Osteoblast (primary cell): ENCODE measurements around the gene ENAH. TPM values are rescaled to one million over a fixed set of nuclear protein-coding genes. Genes with fewer than 3 reads are reported as not detected.

ENCODE experiments used
- DNase-seq: peaks from one replicate; pipeline ENCODE4 v3.0.0; 2011; ENCODE audit warnings: low spot score, mixed read lengths; ENCODE audit not compliant: insufficient read length; ENCODE audit errors: missing footprints
- H2AFZ ChIP-seq: 2 replicates; pipeline ENCODE4 v1.6.0; 2011; ENCODE audit warnings: mild to moderate bottlenecking, low read length
- H3K27ac ChIP-seq: 2 replicates; pipeline ENCODE4 v1.5.1; 2011; ENCODE audit warnings: mild to moderate bottlenecking, low read depth, low read length, moderate library complexity
- H3K27me3 ChIP-seq: 2 replicates; pipeline ENCODE4 v1.6.0; 2012; ENCODE audit warnings: mild to moderate bottlenecking, control low read depth, inconsistent platforms, low read length, moderate library complexity; ENCODE audit not compliant: insufficient read depth
- H3K36me3 ChIP-seq: 2 replicates; pipeline ENCODE4 v1.5.1; 2011; ENCODE audit warnings: mild to moderate bottlenecking, low read length, control low read depth, moderate library complexity; ENCODE audit not compliant: insufficient read depth
- H3K4me1 ChIP-seq: 2 replicates; pipeline ENCODE4 v1.5.1; 2011; ENCODE audit warnings: mild to moderate bottlenecking, low read length, control low read depth, moderate library complexity; ENCODE audit not compliant: insufficient read depth
- H3K4me2 ChIP-seq: 2 replicates; pipeline ENCODE4 v1.6.0; 2011; ENCODE audit warnings: mild to moderate bottlenecking, low read length; ENCODE audit not compliant: insufficient read depth
- H3K4me3 ChIP-seq: fragments of 200-600 bp; sonication (generic); 3 replicates; pipeline ENCODE4 v1.5.1; 2012; ENCODE audit warnings: mild to moderate bottlenecking, low read length, inconsistent platforms; ENCODE audit not compliant: insufficient read depth
- H3K79me2 ChIP-seq: 2 replicates; pipeline ENCODE4 v1.6.0; 2012; ENCODE audit warnings: mild to moderate bottlenecking, low read length, control low read depth, inconsistent platforms; ENCODE audit not compliant: insufficient read depth
- H3K9me3 ChIP-seq: 2 replicates; pipeline ENCODE4 v1.5.1; 2011; ENCODE audit warnings: low read depth, low read length, control low read depth
- H4K20me1 ChIP-seq: 2 replicates; pipeline ENCODE4 v1.6.0; 2012; ENCODE audit warnings: mild to moderate bottlenecking, low read length, control low read depth; ENCODE audit not compliant: insufficient read depth
- CTCF ChIP-seq: IDR thresholded peaks from 2 replicates; pipeline ENCODE4 v1.5.1; 2011; ENCODE audit warnings: mild to moderate bottlenecking, low read depth, low read length, moderate library complexity; ENCODE audit errors: extremely low read depth
- total RNA-seq: library from RNA; depleted of rRNA; stranded (reverse); fragments of >200 nt; gene quantifications from 2 replicates; pipeline ENCODE4 v1.2.3, GENCODE V29; 2012

The ENAH gene
- total RNA-seq, 1 donor = 453 TPM

- Histone ChIP-seq H3K9me3 (no peaks in the 10 kb centered on the region), H3K36me3 (no peaks in the 10 kb centered on the region), H3K4me1 (peaks cover 45% of the 10 kb centered on the region), H4K20me1 (peaks cover 9% of the 10 kb centered on the region), H3K4me2 (peak overlapping the region; percentile 88), H3K4me3 (peak overlapping the region; percentile 95), H2AFZ (no peak overlapping the region), H3K79me2 (peaks cover 29% of the 10 kb centered on the region), H3K27ac (peak overlapping the region; percentile 90), H3K27me3 (no peaks in the 10 kb centered on the region)
- TF ChIP-seq CTCF = no peak
- peak; percentile 72 for DNase-seq
Measured at GRCh38 chr1:225654688-225655508, 2.0 kb upstream of the ENAH start.

- no peak for TF ChIP-seq CTCF
- H3K4me1 ChIP-seq = peaks cover 45% of the 10 kb centered on the region
- H3K27me3 ChIP-seq = no peaks in the 10 kb centered on the region
- H4K20me1 ChIP-seq = peaks cover 13% of the 10 kb centered on the region
- H3K9me3 ChIP-seq = no peaks in the 10 kb centered on the region
- H3K36me3 ChIP-seq = no peaks in the 10 kb centered on the region
- DNase-seq = no peak
- peaks cover 36% of the 10 kb centered on the region for H3K79me2 ChIP-seq
- H3K27ac ChIP-seq = peak overlapping the region; percentile 90
- H2AFZ ChIP-seq = no peak overlapping the region
- peak overlapping the region; percentile 88 for H3K4me2 ChIP-seq
- H3K4me3 ChIP-seq = peak overlapping the region; percentile 95
Measured at GRCh38 chr1:225654277-225654597, 1.3 kb upstream of the ENAH start.

- no peaks in the 10 kb centered on the region for H3K27me3 ChIP-seq
- H2AFZ ChIP-seq = no peak overlapping the region
- no peaks in the 10 kb centered on the region for H3K9me3 ChIP-seq
- peaks cover 50% of the 10 kb centered on the region for H3K4me1 ChIP-seq
- peak overlapping the region; percentile 88 for H3K4me2 ChIP-seq
- H3K79me2 ChIP-seq = peaks cover 41% of the 10 kb centered on the region
- DNase-seq = peak; percentile 89
- TF ChIP-seq CTCF = no peak
- H3K4me3 ChIP-seq = peak overlapping the region; percentile 95
- H4K20me1 ChIP-seq = peaks cover 18% of the 10 kb centered on the region
- H3K27ac ChIP-seq = peak overlapping the region; percentile 90
- H3K36me3 ChIP-seq = no peaks in the 10 kb centered on the region
Measured at GRCh38 chr1:225653463-225654276, 747 bp upstream of the ENAH start.
